Left lobe of liver (tissue), 2 donors: ENCODE data around the gene AAR2. TPM values are rescaled to one million over a fixed set of nuclear protein-coding genes. Genes with fewer than 3 reads are reported as not detected.

Source experiments
- ATAC-seq: fragments of 200-7000 bp; cut with Tn5 transposase; one replicate; pipeline ENCODE4 v1.9.1; 2020; ENCODE audit warnings: mild to moderate bottlenecking, moderate library complexity
- DNase-seq: peaks from one replicate; pipeline ENCODE4 v3.0.0-alpha.2; 2020; ENCODE audit warnings: low spot score
- total RNA-seq: library from RNA; stranded (reverse); gene quantifications from one replicate; pipeline ENCODE4 v1.2.1, GENCODE V29; 2021
- donor health status: DM: no; HTN: no; CAD: no; lungs with moderate emphysema.
- donor health status: DM: no; HTN: yes; CAD: no.

The AAR2 gene
- total RNA-seq, 1 donor from 2014 or later, result 10.6 TPM

DNA sequence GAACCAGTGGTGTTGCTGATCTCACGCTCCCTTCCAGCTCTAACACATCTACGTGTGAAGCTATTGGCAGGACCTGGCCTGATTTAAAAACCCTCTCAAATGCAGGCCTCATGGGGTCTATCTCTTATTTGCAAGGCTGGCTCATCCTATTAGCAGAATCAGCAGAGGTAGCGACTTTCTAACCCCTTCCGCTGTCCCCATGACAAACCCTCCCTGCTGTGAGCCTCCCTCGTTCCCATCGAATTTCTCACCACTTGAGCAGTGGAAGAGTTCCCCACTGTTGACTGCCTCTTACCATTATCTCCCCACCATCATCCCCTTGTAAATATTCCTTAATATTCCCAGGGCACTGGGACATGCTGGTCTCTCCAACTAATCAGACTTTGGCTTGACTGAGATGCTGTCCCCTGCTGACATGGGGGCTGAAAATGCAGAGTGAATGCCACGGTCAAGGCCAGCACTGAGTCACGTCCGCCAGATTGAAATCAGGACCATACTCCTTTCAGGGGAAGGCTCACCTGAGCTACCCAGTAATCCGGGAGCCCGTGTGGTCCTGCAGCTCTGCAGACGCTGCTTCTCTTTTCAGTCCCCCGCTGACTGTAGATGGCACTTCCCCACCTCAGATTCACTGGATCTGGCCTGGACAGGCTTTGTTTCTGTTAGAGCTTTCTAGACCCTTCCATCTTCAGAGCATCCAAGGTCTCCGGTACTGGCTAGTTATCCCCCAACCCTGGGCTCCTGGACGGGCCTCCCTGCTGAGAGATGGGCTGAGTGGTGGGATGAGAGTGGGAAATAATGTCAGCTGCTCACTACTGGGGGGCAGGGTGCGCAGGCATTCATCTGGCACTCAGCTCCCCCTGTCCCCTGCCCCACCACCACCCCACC lies 23.1 kb downstream of the AAR2 start:
- DNase-seq, result no peak
- no peak for ATAC-seq

DNA sequence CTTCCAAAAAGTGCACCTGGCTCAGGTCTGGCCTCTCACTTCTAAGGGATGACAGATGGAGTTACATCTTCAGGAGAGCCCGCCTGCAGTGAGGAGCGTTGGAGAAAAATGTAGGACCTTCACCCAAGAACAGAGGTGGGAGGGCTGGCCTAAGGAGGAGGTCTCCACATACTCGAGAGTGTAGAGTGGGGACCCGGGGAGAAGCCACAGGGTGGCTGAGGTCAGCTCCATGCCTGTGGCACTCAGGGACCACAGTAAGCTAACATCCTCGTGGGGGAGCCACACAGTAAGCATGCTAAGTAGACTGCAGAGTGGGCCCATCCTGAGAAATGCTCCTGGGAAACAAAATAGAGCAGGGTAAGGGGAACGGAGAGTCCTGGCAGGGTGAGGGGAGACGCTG lies 24.0 kb downstream of the AAR2 start:
- ATAC-seq (no peak), DNase-seq (no peak)

- ATAC-seq (no peak), DNase-seq (no peak)
Measured at GRCh38 chr20:36261389-36262105, 25.3 kb downstream of the AAR2 start.

DNA sequence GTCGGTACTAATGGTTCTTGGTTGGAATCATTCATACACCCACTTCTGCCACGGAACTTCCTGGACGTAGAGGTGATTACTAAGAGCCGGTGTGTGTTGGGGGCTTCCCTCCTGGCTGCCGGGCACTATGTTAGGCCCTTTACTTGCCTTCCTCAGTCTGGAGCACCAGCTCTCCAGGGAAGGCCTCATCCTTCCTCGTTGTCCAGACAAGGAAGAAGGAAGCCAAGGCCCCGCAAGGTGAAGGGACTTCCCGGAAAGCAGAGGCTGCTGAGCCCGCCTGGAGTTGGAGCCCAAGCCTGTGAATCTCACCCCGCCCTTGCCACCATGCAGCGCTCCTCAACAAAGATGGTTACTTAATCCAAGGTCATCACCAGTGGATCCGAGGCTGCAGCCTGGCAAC lies 26.2 kb downstream of the AAR2 start:
- DNase-seq (no peak), ATAC-seq (no peak)

- ATAC-seq (no peak), DNase-seq (no peak)
Measured at GRCh38 chr20:36264426-36265246, 28.4 kb downstream of the AAR2 start.

- DNase-seq (no peak), ATAC-seq (no peak)
Measured at GRCh38 chr20:36266189-36266588, 29.9 kb downstream of the AAR2 start.

DNA sequence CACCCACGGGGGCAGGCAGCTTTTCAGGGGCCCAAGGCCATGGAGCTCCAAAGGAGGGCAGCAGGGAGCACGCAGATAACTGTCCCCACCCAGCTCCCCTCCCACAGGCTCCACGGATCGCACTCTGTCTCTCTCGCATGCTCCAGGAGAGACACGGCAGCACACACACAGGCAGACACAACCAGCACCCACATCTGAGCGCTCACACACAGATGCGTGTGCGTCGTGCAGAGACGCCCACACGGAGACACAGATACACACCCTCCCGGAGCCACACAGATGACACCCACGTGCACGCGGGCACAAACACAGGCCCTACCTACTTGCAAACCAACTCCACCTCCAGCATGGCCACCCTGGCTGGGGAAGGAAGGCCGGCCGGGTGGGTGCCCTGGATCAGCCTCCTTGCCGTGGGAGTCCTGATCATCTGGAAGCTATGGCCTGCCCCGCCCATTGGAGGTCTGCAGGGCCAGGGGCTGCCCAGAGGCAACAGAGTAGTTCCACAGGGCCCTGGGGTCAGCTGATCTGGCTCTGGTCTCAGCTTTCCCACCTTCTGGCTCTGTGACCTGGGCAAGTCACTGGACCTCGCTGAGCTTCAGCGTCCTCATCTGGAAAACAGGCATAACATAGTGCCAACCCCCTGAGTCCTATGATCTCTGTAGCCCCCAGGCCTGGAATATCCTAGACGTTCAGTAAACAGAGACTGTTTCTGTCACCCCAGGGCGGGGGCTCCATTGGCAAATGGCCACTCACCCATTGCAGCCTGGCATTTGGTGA lies 31.5 kb downstream of the AAR2 start:
- no peak for ATAC-seq
- DNase-seq, result no peak

GRCh38 chr20:36268440-36269342 lies 32.4 kb downstream of the AAR2 start:
- DNase-seq (no peak), ATAC-seq (no peak)

DNA sequence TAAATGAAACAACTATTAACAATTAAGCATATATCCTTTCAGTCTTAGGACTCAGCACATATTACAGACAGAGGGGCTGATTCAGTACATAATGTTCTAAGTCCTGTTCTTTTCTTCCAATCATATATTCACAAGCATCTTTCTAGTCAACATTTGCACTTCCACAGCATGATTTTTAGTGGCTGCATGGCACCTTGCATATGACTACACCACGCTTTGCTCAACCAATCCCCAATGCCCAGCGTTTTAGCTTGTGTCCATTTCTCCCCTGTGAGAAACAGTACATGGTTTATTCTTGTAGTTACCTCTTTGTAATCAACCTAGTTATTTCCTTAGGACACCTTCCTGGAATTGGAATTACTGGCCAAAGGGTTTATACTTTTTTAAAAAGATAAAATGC lies 33.2 kb downstream of the AAR2 start:
- ATAC-seq, result no peak
- no peak for DNase-seq

GRCh38 chr20:36270744-36271638 lies 34.7 kb downstream of the AAR2 start:
- DNase-seq, result no peak

DNA sequence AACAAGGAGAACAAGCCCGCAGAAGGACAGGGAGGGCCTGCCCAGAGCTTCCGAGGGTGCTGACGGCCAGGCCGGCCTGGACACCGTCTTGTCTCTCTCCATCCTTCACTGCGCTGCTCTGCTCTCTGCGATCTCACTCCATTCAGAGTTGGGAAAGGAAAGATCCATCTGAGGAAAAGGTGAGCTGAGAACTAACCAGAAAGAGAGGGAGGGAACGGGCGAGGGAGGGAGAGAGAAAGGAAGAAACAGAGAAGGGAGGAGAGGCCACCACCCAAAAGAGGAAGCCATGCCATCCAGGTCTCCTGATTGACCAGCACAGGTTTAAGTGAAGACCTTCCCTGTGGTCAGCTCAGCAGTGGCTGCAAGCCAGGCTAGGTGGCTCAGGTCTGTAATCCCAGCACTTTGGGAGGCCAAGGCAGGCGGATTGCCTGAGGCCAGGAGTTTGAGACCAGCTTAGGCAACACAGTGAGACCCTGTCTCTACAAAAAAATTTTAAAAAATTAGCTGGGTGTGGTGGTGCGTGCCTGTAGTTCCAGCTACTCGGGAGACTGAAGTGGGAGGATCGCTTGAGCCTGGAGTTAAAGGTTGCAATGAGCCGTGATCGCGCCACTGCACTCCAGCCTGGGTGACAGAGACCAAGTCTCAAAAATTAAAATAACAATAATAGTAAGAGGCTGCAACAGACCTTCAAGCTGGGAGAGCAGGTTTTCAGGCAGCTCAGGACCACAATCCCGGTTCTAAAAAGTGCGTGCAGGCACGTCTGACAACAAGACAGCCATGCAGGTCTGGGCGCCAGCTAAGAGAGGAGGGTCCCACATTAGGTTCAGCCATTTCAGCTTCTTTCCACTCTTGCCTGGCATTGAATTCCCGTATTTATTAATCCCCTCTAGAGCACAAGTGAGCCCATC lies 35.6 kb downstream of the AAR2 start:
- ATAC-seq (no peak), DNase-seq (no peak)

More at GRCh38 chr20:36270744-36271638, 34.7 kb downstream of the AAR2 start:
- ATAC-seq, result no peak

GRCh38 chr20:36272547-36273220 lies 36.4 kb downstream of the AAR2 start:
- ATAC-seq (no peak), DNase-seq (no peak)

GRCh38 chr20:36273414-36274180 lies 37.3 kb downstream of the AAR2 start:
- DNase-seq, result no peak
- ATAC-seq, result peak; percentile 33

DNA sequence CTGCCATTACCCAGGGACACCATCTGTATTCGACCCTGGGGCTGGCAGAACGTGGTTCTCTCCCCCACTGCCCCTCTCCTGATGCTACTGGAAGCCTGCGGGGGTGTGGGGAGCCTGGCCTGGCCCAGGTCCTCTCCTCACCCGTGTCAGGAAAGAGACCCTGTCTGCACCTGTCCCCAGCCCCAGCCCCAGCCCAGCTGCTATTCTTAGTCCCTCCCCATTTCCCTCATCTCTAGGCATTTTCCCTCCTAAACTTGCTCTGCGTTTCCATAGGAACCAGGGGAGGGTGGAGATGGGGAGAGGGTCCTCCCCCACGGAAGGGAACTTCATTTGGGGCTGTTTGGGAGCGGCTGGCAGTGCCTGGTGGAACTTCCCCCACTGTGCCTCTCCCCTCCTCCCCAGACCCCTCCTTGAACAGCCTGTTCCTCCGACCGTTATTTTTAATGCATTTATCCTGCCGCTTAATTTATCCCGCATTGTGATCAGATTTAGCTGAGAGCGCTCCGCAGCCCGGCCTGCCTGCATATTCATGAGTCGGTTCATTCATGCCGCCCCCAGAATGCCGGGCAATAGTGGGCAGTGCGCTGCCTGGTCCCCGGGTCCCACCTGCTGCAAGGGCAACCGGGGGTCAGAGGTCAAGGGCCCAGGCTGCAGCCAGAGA lies 38.0 kb downstream of the AAR2 start:
- DNase-seq (no peak), ATAC-seq (no peak)

DNA sequence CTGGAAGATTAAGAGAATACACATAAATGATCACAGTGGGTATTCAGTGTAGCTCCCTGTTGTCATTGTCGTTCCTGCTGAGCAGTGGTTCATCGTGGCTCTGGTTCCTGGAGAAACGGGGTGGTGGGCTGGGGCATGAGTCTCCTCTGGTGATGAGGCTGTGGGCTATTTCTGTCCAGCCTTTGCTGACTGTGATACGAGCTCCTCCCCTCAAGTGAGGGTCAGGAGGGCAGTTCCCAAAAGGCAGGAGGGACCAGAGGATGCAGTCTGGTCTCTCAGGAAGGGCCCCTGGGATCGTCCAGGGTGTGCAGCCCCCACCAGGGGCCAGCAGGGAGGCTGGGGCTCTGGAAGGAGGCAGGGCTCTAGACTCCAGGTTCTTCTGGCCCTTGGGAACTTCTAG lies 38.7 kb downstream of the AAR2 start:
- DNase-seq, result no peak
- ATAC-seq, result no peak
